ENCODE data around the gene DISC1.

DISC1 gene

GRCh38 chr1:232074265-232074664 lies 447.7 kb downstream of the DISC1 start (continued):
- TF ChIP-seq CSRNP3 (CRISPR knock-in tag; IDR thresholded peaks at IDR 0.05) = no peak

- no peak for ATAC-seq
- no peak for TF ChIP-seq CSDC2 (CRISPR knock-in tag; IDR thresholded peaks at IDR 0.05)
- no peak for TF ChIP-seq ESRRG (CRISPR knock-in tag; IDR thresholded peaks at IDR 0.05)
- TF ChIP-seq ZNF70 (CRISPR knock-in tag; IDR thresholded peaks at IDR 0.05) = no peak
- TF ChIP-seq ZNF565 (CRISPR knock-in tag; conservative IDR thresholded peaks at IDR 0.05; ENCODE audit: low read depth) = no peak
- TF ChIP-seq ISL1 (CRISPR knock-in tag; IDR thresholded peaks at IDR 0.05) = no peak
- no peak for TF ChIP-seq PPARA (CRISPR knock-in tag; IDR thresholded peaks at IDR 0.05; ENCODE audit: borderline replicate concordance)
- no peak for TF ChIP-seq TCF4 (CRISPR knock-in tag; IDR thresholded peaks at IDR 0.05; ENCODE audit: borderline replicate concordance)
- TF ChIP-seq CSRNP3 (CRISPR knock-in tag; IDR thresholded peaks at IDR 0.05) = no peak
- no peak for TF ChIP-seq SNAI2 (CRISPR knock-in tag; IDR thresholded peaks at IDR 0.05)
- TF ChIP-seq OSR1 (CRISPR knock-in tag; IDR thresholded peaks at IDR 0.05) = no peak
- no peak for TF ChIP-seq CREB5 (CRISPR knock-in tag; IDR thresholded peaks at IDR 0.05; ENCODE audit: low read depth)
- no peak for TF ChIP-seq GLIS3 (CRISPR knock-in tag; IDR thresholded peaks at IDR 0.05)
- no peak for TF ChIP-seq ZC3H10 (CRISPR knock-in tag; IDR thresholded peaks at IDR 0.05)
- TF ChIP-seq BACH2 (CRISPR knock-in tag; IDR thresholded peaks at IDR 0.05; ENCODE audit: borderline replicate concordance) = no peak
- no peak for TF ChIP-seq RARB (CRISPR knock-in tag; IDR thresholded peaks at IDR 0.05)
Observed at GRCh38 chr1:232077809-232078208, 451.2 kb downstream of the DISC1 start.

GRCh38 chr1:232084584-232085223 lies 458.1 kb downstream of the DISC1 start:
- no peak for TF ChIP-seq ZNF8 (CRISPR knock-in tag; IDR thresholded peaks at IDR 0.05)
- TF ChIP-seq ZNF70 (CRISPR knock-in tag; IDR thresholded peaks at IDR 0.05) = no peak
- no peak for TF ChIP-seq TCF4 (CRISPR knock-in tag; IDR thresholded peaks at IDR 0.05; ENCODE audit: borderline replicate concordance)
- TF ChIP-seq RARB (CRISPR knock-in tag; IDR thresholded peaks at IDR 0.05) = no peak
- no peak for TF ChIP-seq CSRNP3 (CRISPR knock-in tag; IDR thresholded peaks at IDR 0.05)
- no peak for TF ChIP-seq ZFP3 (CRISPR knock-in tag; IDR thresholded peaks at IDR 0.05)
- no peak for TF ChIP-seq TOX (CRISPR knock-in tag; IDR thresholded peaks at IDR 0.05; ENCODE audit: borderline replicate concordance)
- TF ChIP-seq ARNTL (CRISPR knock-in tag; IDR thresholded peaks at IDR 0.05; ENCODE audit: borderline replicate concordance, low read depth) = no peak
- TF ChIP-seq SNAI2 (CRISPR knock-in tag; IDR thresholded peaks at IDR 0.05) = no peak
- no peak for TF ChIP-seq PPARA (CRISPR knock-in tag; IDR thresholded peaks at IDR 0.05; ENCODE audit: borderline replicate concordance)
- TF ChIP-seq TSHZ2 (CRISPR knock-in tag; IDR thresholded peaks at IDR 0.05) = no peak
- TF ChIP-seq ZFP30 (CRISPR knock-in tag; IDR thresholded peaks at IDR 0.05) = no peak
- no peak for TF ChIP-seq PATZ1 (CRISPR knock-in tag; IDR thresholded peaks at IDR 0.05; ENCODE audit: borderline replicate concordance)
- no peak for TF ChIP-seq ISL1 (CRISPR knock-in tag; IDR thresholded peaks at IDR 0.05)
- TF ChIP-seq POU6F1 (CRISPR knock-in tag; IDR thresholded peaks at IDR 0.05; ENCODE audit: borderline replicate concordance, low read depth) = no peak
- peak; percentile 76 for ATAC-seq
